HEK293 (cell line): ENCODE data around the gene TMEM202.
"Not testable (repeated sequence)": the region's sequence is repeated elsewhere in the genome, so short reads cannot be mapped to it uniquely, and the experiment has no call there.

Experiments
- CTCF ChIA-PET: fragments of 350-600 bp; formaldehyde crosslinking; extraction: SDS; loops from one replicate; lab custom pipeline; 2021; ENCODE audit warnings: antibody characterized with exemption; lab: Yijun Ruan, JAX
- POLR2A ChIA-PET: fragments of 300-600 bp; formaldehyde crosslinking; extraction: SDS; loops from one replicate; lab custom pipeline; 2020; ENCODE audit warnings: antibody characterized with exemption, inconsistent platforms; lab: Yijun Ruan, JAX
- H3K27ac ChIP-seq: fragments of 200-500 bp; sonication (Bioruptor generic); 2 replicates; pipeline ENCODE4 v1.5.1; 2014; ENCODE audit warnings: low read depth, low read length, control low read depth, inconsistent platforms; ENCODE audit errors: extremely low read depth
- H3K36me3 ChIP-seq, 2 experiments: fragments of 200-500 bp in 1 of 2; sonication (Bioruptor generic) in 1 of 2; 1 replicate in 1 of 2; 2 replicates in 1 of 2; pipeline ENCODE4 v1.5.1; 2014 to 2017; ENCODE audit warnings: inconsistent platforms in 2 of 2, low read length in 2 of 2; ENCODE audit not compliant: control insufficient read depth in 2 of 2, insufficient read depth in 1 of 2
- H3K4me1 ChIP-seq: fragments of 200-500 bp; sonication (Bioruptor generic); 2 replicates; pipeline ENCODE4 v1.5.1; 2014; ENCODE audit warnings: mild to moderate bottlenecking, low read length, inconsistent platforms; ENCODE audit not compliant: control insufficient read depth, insufficient read depth
- H3K4me3 ChIP-seq: 2 replicates; pipeline ENCODE4 v1.5.1; 2011; ENCODE audit warnings: low read depth, mild to moderate bottlenecking, control low read depth, low read length, moderate library complexity
- H3K9me3 ChIP-seq: fragments of 200-500 bp; sonication (Bioruptor generic); 2 replicates; pipeline ENCODE4 v1.5.1; 2014; ENCODE audit warnings: low read depth, low read length, inconsistent platforms; ENCODE audit not compliant: control insufficient read depth, insufficient read depth
- ZBTB21 ChIP-seq: fragments of 450-650 bp; formaldehyde crosslinking; IDR thresholded peaks from 2 replicates; pipeline ENCODE4 v1.5.1; 2017; ENCODE audit warnings: missing biosample characterization, missing genetic modification characterization
- ZBTB7A ChIP-seq: fragments of 450-650 bp; formaldehyde crosslinking; IDR thresholded peaks from 2 replicates; pipeline ENCODE4 v1.5.1; 2016; ENCODE audit warnings: low read depth, missing biosample characterization, missing genetic modification characterization
- ZNF155 ChIP-seq: fragments of 450-650 bp; formaldehyde crosslinking; IDR thresholded peaks from 2 replicates; pipeline ENCODE4 v1.5.1; 2016; ENCODE audit warnings: missing biosample characterization, missing genetic modification characterization
- ZNF202 ChIP-seq: fragments of 450-650 bp; formaldehyde crosslinking; IDR thresholded peaks from 2 replicates; pipeline ENCODE4 v1.5.1; 2016; ENCODE audit warnings: missing biosample characterization, missing genetic modification characterization, borderline replicate concordance
- ZNF23 ChIP-seq: fragments of 450-650 bp; formaldehyde crosslinking; IDR thresholded peaks from 2 replicates; pipeline ENCODE4 v1.5.1; 2016; ENCODE audit warnings: missing biosample characterization, missing genetic modification characterization, borderline replicate concordance
- ZNF274 ChIP-seq, 2 experiments: fragments of 200-500 bp in 1 of 2; fragments of 450-650 bp in 1 of 2; sonication (Bioruptor generic) in 1 of 2; formaldehyde crosslinking in 1 of 2; IDR thresholded peaks; 2 replicates each; pipeline versions ENCODE4 v1.5.1 to v1.6.1; 2014 to 2016; ENCODE audit warnings: borderline replicate concordance in 1 of 2, inconsistent platforms in 1 of 2, low read length in 1 of 2, missing biosample characterization in 1 of 2, missing genetic modification characterization in 1 of 2
- ZNF354C ChIP-seq: fragments of 450-650 bp; formaldehyde crosslinking; IDR thresholded peaks from 2 replicates; pipeline ENCODE4 v1.5.1; 2016; ENCODE audit warnings: missing biosample characterization, missing genetic modification characterization, low read depth, borderline replicate concordance
- ZNF514 ChIP-seq: fragments of 450-650 bp; formaldehyde crosslinking; IDR thresholded peaks from 2 replicates; pipeline ENCODE4 v1.5.1; 2016; ENCODE audit warnings: missing biosample characterization, missing genetic modification characterization
- ZNF555 ChIP-seq: fragments of 450-650 bp; formaldehyde crosslinking; conservative IDR thresholded peaks from 2 replicates; pipeline ENCODE4 v1.5.1; 2017; ENCODE audit warnings: missing biosample characterization, mild to moderate bottlenecking, missing genetic modification characterization, inconsistent platforms
- ZNF558 ChIP-seq: fragments of 450-650 bp; formaldehyde crosslinking; IDR thresholded peaks from 2 replicates; pipeline ENCODE4 v1.5.1; 2016; ENCODE audit warnings: missing biosample characterization, missing genetic modification characterization
- ZNF629 ChIP-seq: fragments of 450-650 bp; formaldehyde crosslinking; IDR thresholded peaks from 2 replicates; pipeline ENCODE4 v1.5.1; 2017; ENCODE audit warnings: missing biosample characterization, missing genetic modification characterization
- ZNF654 ChIP-seq: fragments of 450-650 bp; formaldehyde crosslinking; IDR thresholded peaks from 2 replicates; pipeline ENCODE4 v1.5.1; 2016; ENCODE audit warnings: low read depth, missing biosample characterization, missing genetic modification characterization
- ZNF747 ChIP-seq: fragments of 450-650 bp; formaldehyde crosslinking; IDR thresholded peaks from 2 replicates; pipeline ENCODE4 v1.5.1; 2016; ENCODE audit warnings: missing biosample characterization, missing genetic modification characterization
- TF ChIP-seq, protein P1 (sequence below): fragments of 450-650 bp; formaldehyde crosslinking; IDR thresholded peaks from 2 replicates; pipeline ENCODE4 v1.5.1; 2016; ENCODE audit warnings: missing biosample characterization, missing genetic modification characterization
- TF ChIP-seq, protein P2 (sequence below): fragments of 450-650 bp; formaldehyde crosslinking; IDR thresholded peaks from 2 replicates; pipeline ENCODE4 v1.5.1; 2016; ENCODE audit warnings: missing biosample characterization, missing genetic modification characterization, low read depth
- TF ChIP-seq, protein P3 (sequence below): fragments of 450-650 bp; formaldehyde crosslinking; IDR thresholded peaks from 2 replicates; pipeline ENCODE4 v1.5.1; 2016; ENCODE audit warnings: missing biosample characterization, missing genetic modification characterization
- TF ChIP-seq, protein P4 (sequence below): fragments of 450-650 bp; formaldehyde crosslinking; IDR thresholded peaks from 2 replicates; pipeline ENCODE4 v1.5.1; 2016; ENCODE audit warnings: missing biosample characterization, missing genetic modification characterization

Gene TMEM202

GRCh38 chr15:72377331-72377730 is 20.8 kb upstream of the TMEM202 start (continued):
- TF ChIP-seq, protein P1, sequence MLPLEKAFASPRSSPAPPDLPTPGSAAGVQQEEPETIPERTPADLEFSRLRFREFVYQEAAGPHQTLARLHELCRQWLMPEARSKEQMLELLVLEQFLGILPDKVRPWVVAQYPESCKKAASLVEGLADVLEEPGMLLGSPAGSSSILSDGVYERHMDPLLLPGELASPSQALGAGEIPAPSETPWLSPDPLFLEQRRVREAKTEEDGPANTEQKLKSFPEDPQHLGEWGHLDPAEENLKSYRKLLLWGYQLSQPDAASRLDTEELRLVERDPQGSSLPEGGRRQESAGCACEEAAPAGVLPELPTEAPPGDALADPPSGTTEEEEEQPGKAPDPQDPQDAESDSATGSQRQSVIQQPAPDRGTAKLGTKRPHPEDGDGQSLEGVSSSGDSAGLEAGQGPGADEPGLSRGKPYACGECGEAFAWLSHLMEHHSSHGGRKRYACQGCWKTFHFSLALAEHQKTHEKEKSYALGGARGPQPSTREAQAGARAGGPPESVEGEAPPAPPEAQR, result no peak
- no peak for TF ChIP-seq ZNF555

GRCh38 chr15:72379106-72379505 is 19.0 kb upstream of the TMEM202 start:
- H3K36me3 ChIP-seq, result not testable (repeated sequence)
- peak; percentile 75 for TF ChIP-seq ZNF629 (tag by site-specific recombination)
- TF ChIP-seq, protein P2, sequence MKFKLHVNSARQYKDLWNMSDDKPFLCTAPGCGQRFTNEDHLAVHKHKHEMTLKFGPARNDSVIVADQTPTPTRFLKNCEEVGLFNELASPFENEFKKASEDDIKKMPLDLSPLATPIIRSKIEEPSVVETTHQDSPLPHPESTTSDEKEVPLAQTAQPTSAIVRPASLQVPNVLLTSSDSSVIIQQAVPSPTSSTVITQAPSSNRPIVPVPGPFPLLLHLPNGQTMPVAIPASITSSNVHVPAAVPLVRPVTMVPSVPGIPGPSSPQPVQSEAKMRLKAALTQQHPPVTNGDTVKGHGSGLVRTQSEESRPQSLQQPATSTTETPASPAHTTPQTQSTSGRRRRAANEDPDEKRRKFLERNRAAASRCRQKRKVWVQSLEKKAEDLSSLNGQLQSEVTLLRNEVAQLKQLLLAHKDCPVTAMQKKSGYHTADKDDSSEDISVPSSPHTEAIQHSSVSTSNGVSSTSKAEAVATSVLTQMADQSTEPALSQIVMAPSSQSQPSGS (tag by site-specific recombination), result peak; percentile 79
- peak; percentile 51; the same call in 1 of the 2 replicates for TF ChIP-seq ZBTB21
- TF ChIP-seq, all 188 proteins: peak for 3; not testable (repeated sequence) for 185
- H3K27ac ChIP-seq, H3K9me3 ChIP-seq, H3K4me3 ChIP-seq, POLR2A ChIA-PET, CTCF ChIA-PET, H3K4me1 ChIP-seq: not testable (repeated sequence)

DNA sequence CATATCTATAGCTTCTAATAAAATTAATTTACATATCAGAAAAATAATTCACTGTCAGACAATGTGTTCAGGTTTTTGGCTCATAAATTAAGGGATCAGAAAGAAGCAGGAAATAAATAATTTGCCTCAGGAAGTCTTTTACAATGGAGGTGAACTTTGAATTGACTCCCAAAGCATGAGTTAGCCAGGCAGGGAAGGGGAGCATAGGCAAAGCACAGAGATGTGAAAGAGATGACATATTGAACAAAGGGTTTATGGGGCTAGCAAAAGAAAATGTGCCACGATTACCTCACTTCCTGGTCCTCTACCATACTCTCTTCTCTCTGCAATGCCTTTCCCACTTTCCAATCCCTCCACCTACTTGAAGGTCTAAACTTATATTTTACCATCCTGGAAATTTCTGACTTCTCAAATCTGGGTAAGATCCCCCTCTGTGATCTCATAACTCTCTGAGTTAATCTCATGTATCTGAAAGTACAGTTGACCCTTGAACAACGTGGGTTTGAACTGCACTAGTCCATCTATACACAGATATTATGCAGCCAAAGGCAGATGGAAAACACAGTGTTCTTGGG is 18.2 kb upstream of the TMEM202 start:
- Histone ChIP-seq H3K27ac (no peak overlapping the region), H3K36me3 (no peaks in the 10 kb centered on the region), H3K4me1 (peaks cover under 1% of the 10 kb centered on the region; the same call in 1 of the 2 replicates), H3K9me3 (no peaks in the 10 kb centered on the region), H3K4me3 (no peak overlapping the region)
- TF ChIP-seq ZNF514 (tag by site-specific recombination) (no peak), ZNF274 (IDR thresholded peaks at IDR 0.05; ENCODE audit: low read length) (no peak), ZNF274 (tag by site-specific recombination; IDR thresholded peaks at IDR 0.05; ENCODE audit: borderline replicate concordance) (no peak), ZNF558 (tag by site-specific recombination) (no peak), ZNF747 (tag by site-specific recombination) (no peak), ZNF155 (tag by site-specific recombination) (no peak), ZNF354C (tag by site-specific recombination) (no peak), ZNF654 (tag by site-specific recombination) (no peak), ZBTB7A (tag by site-specific recombination) (no peak), ZNF202 (tag by site-specific recombination) (no peak), ZNF23 (tag by site-specific recombination) (no peak)
- TF ChIP-seq, protein P3, sequence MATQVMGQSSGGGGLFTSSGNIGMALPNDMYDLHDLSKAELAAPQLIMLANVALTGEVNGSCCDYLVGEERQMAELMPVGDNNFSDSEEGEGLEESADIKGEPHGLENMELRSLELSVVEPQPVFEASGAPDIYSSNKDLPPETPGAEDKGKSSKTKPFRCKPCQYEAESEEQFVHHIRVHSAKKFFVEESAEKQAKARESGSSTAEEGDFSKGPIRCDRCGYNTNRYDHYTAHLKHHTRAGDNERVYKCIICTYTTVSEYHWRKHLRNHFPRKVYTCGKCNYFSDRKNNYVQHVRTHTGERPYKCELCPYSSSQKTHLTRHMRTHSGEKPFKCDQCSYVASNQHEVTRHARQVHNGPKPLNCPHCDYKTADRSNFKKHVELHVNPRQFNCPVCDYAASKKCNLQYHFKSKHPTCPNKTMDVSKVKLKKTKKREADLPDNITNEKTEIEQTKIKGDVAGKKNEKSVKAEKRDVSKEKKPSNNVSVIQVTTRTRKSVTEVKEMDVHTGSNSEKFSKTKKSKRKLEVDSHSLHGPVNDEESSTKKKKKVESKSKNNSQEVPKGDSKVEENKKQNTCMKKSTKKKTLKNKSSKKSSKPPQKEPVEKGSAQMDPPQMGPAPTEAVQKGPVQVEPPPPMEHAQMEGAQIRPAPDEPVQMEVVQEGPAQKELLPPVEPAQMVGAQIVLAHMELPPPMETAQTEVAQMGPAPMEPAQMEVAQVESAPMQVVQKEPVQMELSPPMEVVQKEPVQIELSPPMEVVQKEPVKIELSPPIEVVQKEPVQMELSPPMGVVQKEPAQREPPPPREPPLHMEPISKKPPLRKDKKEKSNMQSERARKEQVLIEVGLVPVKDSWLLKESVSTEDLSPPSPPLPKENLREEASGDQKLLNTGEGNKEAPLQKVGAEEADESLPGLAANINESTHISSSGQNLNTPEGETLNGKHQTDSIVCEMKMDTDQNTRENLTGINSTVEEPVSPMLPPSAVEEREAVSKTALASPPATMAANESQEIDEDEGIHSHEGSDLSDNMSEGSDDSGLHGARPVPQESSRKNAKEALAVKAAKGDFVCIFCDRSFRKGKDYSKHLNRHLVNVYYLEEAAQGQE (tag by site-specific recombination), result no peak
- TF ChIP-seq, protein P2 (tag by site-specific recombination), result no peak
- TF ChIP-seq, protein P4, sequence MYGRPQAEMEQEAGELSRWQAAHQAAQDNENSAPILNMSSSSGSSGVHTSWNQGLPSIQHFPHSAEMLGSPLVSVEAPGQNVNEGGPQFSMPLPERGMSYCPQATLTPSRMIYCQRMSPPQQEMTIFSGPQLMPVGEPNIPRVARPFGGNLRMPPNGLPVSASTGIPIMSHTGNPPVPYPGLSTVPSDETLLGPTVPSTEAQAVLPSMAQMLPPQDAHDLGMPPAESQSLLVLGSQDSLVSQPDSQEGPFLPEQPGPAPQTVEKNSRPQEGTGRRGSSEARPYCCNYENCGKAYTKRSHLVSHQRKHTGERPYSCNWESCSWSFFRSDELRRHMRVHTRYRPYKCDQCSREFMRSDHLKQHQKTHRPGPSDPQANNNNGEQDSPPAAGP (tag by site-specific recombination), result no peak
- ChIA-PET CTCF (no interaction called here), POLR2A (no interaction called here)
